HG03558 (cell line): ENCODE measurements around the gene MAPK6.
A peak's percentile ranks its signal among the peaks of the same experiment; 100 is the strongest.
"Not testable (repeated sequence)": the region's sequence is repeated elsewhere in the genome, so short reads cannot be mapped to it uniquely, and the experiment has no call there.

Source experiments
- ATAC-seq: cut with Tn5 transposase; IDR thresholded peaks from one replicate; pipeline ENCODE4 v1.9.1; 2021; ENCODE audit warnings: moderate number of reproducible peaks; ENCODE audit not compliant: unreplicated experiment; ENCODE audit errors: extremely low read depth

Gene MAPK6

GRCh38 chr15:52018693-52019393, at the start of gene MAPK6:
MAPK6 (plus strand) TSS chr15:52019219; CDS start chr15:52046461, 27,242 bp downstream.
- peak; percentile 42 for ATAC-seq

GRCh38 chr15:51969728-51970127, 49.3 kb upstream of the MAPK6 start:
- ATAC-seq, result no peak

GRCh38 chr15:51970132-51970817, 48.7 kb upstream of the MAPK6 start:
- ATAC-seq, result no peak

- no peak for ATAC-seq
Observed at GRCh38 chr15:51971032-51971374, 48.0 kb upstream of the MAPK6 start.

- ATAC-seq, result peak; percentile 43
Observed at GRCh38 chr15:51971375-51972133, 47.5 kb upstream of the MAPK6 start, which contains the start of gene LEO1. LEO1 (minus strand) TSS chr15:51971778; CDS start chr15:51971745, 33 bp downstream.

- no peak for ATAC-seq
Observed at GRCh38 chr15:51973220-51973619, 45.8 kb upstream of the MAPK6 start.

- no peak for ATAC-seq
Observed at GRCh38 chr15:51973775-51974174, 45.2 kb upstream of the MAPK6 start.

GRCh38 chr15:51982013-51982769, 36.8 kb upstream of the MAPK6 start:
- ATAC-seq, result peak; percentile 92

- no peak for ATAC-seq
Observed at GRCh38 chr15:51982770-51983103, 36.3 kb upstream of the MAPK6 start.

- ATAC-seq, result no peak
Observed at GRCh38 chr15:51991141-51991540, 27.9 kb upstream of the MAPK6 start.

GRCh38 chr15:51992953-51993352, 26.1 kb upstream of the MAPK6 start:
- no peak for ATAC-seq

GRCh38 chr15:52002351-52002750, 16.7 kb upstream of the MAPK6 start:
- ATAC-seq, result no peak

GRCh38 chr15:52003089-52003488, 15.9 kb upstream of the MAPK6 start:
- ATAC-seq, result not testable (repeated sequence)

GRCh38 chr15:52003710-52004109, 15.3 kb upstream of the MAPK6 start:
- no peak for ATAC-seq

- no peak for ATAC-seq
Observed at GRCh38 chr15:52004806-52005205, 14.2 kb upstream of the MAPK6 start.

GRCh38 chr15:52005748-52006701, 13.0 kb upstream of the MAPK6 start:
- ATAC-seq, result peak; percentile 64

GRCh38 chr15:52006702-52007340, 12.2 kb upstream of the MAPK6 start:
- peak; percentile 18 for ATAC-seq

- no peak for ATAC-seq
Observed at GRCh38 chr15:52008359-52008697, 10.7 kb upstream of the MAPK6 start.
